KOPT-K1 (cell line): ENCODE results near the gene CASQ2.

Experiments
- H3K27ac ChIP-seq: fragments of 200-600 bp; sonication (generic); 2 replicates; pipeline ENCODE4 v1.5.1; 2016; ENCODE audit warnings: antibody characterized with exemption, mild to moderate bottlenecking, low read depth, low read length; ENCODE audit not compliant: poor library complexity, severe bottlenecking
- H3K36me3 ChIP-seq: fragments of 200-600 bp; sonication (generic); 2 replicates; pipeline ENCODE4 v1.5.1; 2017; ENCODE audit warnings: antibody characterized with exemption, mild to moderate bottlenecking, low read length, moderate library complexity; ENCODE audit not compliant: insufficient read depth
- H3K9me3 ChIP-seq: fragments of 200-600 bp; sonication (generic); 2 replicates; pipeline ENCODE4 v1.5.1; 2017; ENCODE audit warnings: antibody characterized with exemption, low read length, mild to moderate bottlenecking; ENCODE audit not compliant: insufficient read depth, poor library complexity, severe bottlenecking

CASQ2 gene

DNA sequence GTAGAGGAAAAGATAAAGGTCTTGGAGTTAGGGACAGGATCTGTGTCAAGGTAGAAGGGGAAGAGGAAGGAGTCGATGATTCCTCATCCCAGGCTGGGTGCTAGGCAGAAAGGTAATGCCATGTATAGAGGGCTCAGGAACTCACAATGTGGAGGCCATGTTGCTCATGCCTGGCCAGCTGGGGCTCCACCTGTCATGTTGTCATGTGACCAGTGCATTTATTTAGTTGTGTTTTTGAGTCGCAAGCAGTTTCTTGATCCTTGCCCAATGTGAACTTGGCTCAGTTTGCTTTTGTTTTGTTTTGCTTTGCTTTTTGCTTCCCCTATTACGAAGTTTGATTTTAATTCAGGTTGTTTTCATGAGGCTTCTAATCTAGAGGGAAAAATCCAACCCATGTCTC, 5.7 kb downstream of the CASQ2 start:
- no peaks in the 10 kb centered on the region for H3K36me3 ChIP-seq
- no peak overlapping the region for H3K27ac ChIP-seq
- no peaks in the 10 kb centered on the region for H3K9me3 ChIP-seq

DNA sequence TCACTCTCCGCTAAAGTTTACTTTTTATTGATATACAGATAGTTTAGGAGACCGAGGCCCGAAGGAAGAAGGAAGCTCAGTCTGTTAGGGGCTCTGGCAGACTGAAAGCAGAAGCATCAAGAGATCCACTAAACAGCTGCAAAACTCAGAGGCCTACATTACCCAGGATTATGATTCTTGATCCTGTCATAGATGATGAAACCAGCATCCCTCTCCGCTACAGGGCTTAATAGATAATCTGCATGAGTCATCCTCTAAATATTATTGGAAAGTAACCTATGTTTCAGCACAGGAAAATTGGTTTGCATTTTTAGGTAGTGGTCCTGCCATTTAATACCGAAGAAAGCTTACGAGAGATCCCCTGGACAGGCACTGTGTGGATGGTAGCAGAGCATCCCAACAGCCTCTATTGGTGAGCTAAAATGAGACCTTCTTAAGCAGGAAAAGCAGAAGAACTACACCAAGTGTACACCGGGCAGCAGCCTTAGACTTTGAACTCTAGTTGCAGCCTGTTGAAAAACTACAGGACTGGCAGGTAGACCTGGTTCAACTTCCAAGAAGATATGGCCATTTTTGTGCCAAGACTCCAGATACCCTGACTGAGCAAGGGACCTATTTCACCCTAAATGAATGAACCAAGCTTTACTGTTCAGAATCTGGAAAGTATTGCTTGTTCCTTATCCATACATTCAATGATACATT, 6.8 kb downstream of the CASQ2 start:
- no peaks in the 10 kb centered on the region for H3K36me3 ChIP-seq
- H3K27ac ChIP-seq, result no peak overlapping the region
- H3K9me3 ChIP-seq, result no peaks in the 10 kb centered on the region

DNA sequence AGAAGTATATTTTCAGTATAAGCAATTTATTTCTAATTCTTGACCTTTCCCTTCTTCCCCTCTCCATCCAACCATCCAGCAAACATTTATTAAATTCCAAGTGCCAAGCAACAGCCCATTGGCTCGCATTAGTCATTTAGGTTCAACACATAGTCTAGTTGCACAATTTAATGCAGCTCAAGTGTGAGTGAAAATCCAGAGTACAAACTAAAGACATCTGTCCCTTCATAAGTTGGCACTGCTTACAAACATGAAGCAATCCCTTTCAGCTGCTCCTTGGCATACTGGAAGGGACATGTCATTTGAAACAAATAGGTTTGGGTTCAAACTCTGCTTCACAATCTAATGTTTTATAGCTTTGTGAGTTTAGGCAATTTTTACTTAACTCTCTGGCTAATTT, 10.7 kb downstream of the CASQ2 start:
- Histone ChIP-seq H3K27ac (no peak overlapping the region), H3K9me3 (no peaks in the 10 kb centered on the region), H3K36me3 (no peaks in the 10 kb centered on the region)

DNA sequence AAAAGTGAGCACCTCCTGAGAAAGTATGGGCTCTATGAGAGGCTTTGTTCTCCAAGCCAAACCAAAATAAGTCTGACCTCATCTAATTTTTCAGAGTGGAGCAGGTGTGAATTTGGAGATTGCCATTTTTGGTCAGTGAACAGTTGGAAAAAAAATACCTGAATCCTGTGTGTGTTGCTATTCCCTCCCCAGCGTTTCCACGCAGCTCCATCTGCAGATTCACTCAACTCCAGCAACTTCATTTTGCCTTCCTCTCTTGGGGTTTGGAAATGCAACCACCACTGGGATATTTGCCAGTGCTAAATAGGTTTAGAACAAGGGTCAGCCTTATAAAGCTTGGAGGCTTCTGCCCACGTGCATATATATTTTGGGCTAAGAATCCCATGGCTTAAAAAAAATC, 11.2 kb downstream of the CASQ2 start:
- Histone ChIP-seq H3K27ac (no peak overlapping the region), H3K36me3 (no peaks in the 10 kb centered on the region), H3K9me3 (no peaks in the 10 kb centered on the region)

DNA sequence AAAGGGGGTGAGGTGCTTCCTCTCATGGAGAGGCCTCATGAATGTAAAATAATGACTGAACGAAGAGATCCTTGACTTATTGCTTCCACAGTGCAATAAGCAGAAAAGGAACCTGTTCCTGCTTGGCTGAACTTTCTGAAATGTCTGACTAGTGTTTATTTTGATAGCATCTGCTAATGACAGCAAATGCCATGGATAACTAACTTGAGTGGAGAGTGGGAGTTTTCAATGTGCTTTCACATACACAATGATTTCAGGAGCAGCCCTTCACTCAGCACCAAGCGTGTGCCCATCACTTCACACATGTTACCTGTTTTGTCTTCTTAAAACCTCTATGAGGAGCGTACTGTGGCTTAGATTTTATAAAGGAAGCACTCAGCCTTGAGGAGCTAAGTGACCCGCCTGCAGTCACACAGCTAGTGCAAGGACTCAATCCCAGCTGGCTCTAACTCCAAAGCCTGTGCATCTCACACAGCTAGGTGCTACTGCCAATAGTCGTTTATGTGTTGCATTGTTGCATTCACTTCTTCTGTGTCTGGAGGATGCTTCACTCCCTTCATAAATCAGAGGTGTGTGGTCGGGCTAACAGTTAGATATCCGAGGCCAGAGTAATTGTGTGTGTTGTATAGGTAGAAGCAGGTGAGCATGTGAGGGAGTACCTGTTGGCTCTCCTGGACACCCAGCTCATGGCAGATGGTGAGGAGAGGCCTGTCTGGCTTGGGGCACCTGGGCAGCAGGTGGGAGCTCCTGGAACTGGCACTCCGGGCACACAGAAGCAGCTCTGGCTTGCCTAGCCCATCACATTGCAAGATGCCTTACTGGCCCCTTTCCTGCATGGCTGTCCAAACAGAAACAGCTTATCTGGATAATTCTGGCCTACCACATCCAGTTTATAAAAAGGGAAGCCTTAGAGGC, 12.8 kb downstream of the CASQ2 start:
- Histone ChIP-seq H3K36me3 (no peaks in the 10 kb centered on the region), H3K27ac (no peak overlapping the region), H3K9me3 (no peaks in the 10 kb centered on the region)

DNA sequence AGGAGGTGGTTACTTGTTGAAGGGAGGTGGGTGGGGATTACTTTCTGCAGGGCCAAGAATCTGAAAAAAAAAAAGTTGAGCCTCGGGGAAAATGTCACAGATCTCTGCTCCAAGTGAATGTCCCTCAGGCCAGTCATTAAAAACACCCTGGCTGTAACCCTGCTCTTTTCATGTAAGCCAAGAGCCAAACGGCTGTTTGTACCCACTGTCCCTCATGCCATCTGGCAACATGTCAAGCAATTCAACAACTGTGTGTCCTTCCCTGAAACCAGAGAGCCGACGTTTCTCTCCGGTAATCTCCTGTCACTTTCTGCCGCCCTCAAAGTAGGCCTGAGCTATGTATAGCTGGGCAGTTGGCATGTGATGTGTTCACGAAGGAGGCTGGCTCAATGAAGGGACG, 14.7 kb downstream of the CASQ2 start:
- Histone ChIP-seq H3K36me3 (no peaks in the 10 kb centered on the region), H3K27ac (no peak overlapping the region), H3K9me3 (no peaks in the 10 kb centered on the region)

DNA sequence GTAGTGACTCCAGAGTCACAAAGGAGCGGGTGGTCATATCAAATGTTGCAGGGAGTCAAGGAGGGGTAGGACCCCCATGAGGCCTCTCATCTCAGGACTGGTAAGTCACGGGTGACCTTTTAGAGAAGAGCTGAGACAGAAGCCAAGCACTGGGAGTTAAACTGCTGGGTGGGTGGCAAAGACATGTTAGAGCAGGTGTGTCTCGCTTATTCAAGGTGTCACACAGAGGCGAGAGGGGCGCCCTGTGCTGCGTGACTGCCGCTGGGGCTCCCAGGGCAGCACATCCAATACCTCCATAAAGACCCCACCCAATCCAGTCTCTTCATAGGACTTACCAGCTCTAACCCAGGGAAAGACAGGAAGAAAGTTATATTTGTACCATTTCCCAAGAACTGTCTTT, 15.2 kb downstream of the CASQ2 start:
- no peak overlapping the region for H3K27ac ChIP-seq
- H3K9me3 ChIP-seq, result no peaks in the 10 kb centered on the region
- no peaks in the 10 kb centered on the region for H3K36me3 ChIP-seq

DNA sequence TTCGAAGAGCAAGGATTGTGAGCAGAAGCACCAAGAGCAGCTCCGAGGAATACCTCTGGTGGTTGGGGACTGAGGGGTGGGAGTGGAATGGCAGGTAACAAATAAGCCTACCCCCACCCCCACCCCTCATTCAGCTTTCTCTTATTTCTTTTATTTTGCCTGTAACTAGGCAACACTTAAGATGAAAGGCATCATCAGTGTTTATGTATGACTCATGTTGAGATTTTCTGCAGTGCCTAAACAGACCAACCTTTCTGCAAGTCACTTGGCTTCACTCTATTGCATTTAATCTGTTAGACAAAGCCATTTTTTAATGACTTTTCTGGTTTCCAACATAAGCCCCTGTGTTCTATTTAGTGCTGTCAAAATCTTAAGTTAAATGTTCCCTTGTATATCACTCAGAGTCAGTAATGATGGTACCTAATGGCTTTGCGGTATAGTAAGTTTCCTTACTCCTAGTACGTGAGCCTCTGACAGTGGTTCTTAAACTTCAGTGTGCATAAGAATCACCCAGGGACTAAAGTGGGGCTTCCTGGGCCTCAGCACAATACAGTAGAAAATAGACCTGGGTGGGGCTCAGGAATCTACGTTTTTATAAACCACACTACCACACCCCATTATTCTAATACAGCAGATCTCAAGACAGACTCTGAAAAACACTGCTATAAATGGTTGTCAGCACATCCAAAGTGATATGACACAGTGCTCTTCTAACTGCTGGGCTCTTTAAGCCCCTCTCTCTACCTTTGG, 19.9 kb downstream of the CASQ2 start:
- H3K36me3 ChIP-seq, result no peaks in the 10 kb centered on the region
- no peak overlapping the region for H3K27ac ChIP-seq
- no peaks in the 10 kb centered on the region for H3K9me3 ChIP-seq

DNA sequence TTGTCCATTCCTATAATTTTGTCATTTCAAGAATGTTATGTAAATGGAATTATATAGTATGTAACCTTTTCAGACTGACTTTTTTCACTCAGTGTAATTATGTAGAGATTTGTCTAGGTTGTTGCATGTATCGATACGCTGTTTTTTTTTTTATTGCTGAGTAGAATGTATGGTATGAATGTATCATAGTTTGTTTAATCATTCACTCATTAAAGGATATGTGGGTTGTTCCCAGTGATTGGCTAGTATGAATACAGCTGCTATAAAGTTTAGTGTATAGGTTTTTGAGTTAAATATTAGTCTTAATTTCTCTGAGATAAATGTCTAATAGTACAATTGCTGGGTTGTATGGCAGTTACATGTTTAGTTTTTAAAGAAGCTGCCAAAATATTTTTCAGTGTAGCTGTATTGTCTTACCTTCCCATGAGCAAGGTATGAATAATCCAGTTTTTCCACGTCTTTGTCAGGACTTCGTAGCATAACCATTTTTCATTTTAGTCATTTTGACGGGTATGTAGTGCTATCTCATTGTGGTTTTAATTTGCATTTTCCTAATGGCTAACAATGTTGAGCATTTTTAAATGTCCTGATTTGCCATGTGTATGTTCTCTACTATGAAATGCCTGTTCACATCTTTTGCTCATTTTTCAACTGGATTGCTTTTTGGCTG, 22.4 kb downstream of the CASQ2 start:
- Histone ChIP-seq H3K9me3 (no peaks in the 10 kb centered on the region), H3K36me3 (no peaks in the 10 kb centered on the region), H3K27ac (no peak overlapping the region)

DNA sequence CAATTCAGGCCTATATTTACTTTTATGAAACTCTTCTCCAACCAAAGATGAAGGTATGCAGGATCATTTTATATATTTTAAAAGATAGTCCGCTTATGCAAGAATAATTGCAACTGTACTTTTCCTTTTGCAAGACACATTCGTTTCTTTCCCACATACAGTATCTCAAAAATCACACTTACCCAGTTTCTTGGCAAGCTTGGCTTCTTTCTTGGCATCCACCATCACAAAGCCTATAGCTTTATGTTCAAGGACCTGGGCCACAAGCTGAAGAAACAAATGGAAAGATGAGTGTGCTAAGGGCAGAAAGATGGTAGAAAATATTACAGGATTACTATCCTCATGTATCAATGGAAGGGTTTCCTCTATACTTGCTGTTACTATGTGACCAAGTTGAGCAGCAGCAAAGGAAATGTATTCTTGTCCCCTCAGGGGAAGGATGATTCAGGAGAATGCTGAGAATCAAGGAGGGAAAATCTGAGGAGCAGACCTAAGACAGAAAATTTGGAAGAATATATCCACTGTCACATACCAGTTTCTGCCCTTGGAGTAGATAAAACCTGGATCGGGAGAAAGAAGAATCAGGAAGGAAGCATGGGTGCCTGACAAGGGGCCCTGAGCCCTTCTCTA, 23.8 kb downstream of the CASQ2 start:
- Histone ChIP-seq H3K36me3 (no peaks in the 10 kb centered on the region), H3K27ac (no peak overlapping the region), H3K9me3 (no peaks in the 10 kb centered on the region)

DNA sequence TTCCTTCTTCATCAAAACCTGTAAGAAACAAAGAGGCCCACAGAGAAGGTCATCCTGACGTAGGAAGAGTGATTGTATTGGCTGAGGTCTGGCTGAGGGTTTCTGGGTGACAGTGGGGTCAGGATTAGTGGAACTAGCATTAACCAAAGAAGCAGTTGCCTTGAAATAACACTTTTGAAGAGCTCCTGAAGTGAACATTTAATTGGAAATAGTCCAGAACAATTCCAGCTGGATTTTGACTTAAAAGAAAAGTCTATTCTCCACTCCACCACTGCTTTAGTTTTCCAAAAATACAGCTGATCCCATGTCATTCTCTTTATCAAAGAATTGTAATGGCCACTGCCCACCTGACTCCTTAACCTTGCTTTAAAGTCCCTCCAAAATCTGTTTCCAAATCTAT, 27.7 kb downstream of the CASQ2 start:
- no peak overlapping the region for H3K27ac ChIP-seq
- H3K9me3 ChIP-seq, result no peaks in the 10 kb centered on the region
- H3K36me3 ChIP-seq, result no peaks in the 10 kb centered on the region

DNA sequence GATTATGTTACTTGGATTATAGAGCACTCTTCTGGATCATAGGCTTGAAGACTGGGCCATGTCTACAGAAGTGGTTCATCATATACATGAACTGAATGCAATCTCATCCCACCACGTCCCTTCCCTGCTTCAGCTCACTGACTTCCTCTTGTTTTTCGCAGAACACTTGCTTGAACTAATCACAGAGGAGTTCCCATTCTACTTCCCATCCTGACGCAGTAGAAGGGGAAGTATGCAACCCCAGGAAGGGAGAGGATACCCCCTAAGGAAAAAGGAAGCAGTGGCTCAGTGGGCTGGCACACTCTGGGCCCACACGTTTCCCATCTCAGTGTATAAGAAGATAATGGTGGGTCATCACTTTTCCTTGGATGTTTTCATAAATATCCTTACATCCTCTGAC, 36.2 kb downstream of the CASQ2 start:
- Histone ChIP-seq H3K9me3 (no peaks in the 10 kb centered on the region), H3K36me3 (no peaks in the 10 kb centered on the region), H3K27ac (no peak overlapping the region)

DNA sequence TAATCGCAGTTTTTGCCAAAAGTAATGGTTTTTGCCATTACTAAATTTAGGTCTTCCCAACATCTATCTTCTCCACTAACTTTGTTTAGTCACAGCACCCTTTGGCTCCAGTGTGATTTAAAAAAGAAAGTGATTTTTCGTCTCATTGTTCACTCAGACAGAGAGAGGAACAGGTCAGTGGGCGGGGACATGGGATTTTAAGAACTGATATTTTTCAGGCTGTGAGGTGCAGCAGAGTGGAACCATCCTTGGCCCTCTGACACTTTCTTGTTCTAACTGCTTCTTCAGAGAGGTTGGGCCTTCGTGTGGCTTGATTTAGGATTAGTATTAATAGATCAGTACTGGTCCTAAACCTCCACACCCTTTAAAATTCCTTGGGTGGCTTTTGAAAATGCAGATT, 38.8 kb downstream of the CASQ2 start:
- H3K27ac ChIP-seq, result no peak overlapping the region
- H3K36me3 ChIP-seq, result no peaks in the 10 kb centered on the region
- no peaks in the 10 kb centered on the region for H3K9me3 ChIP-seq

DNA sequence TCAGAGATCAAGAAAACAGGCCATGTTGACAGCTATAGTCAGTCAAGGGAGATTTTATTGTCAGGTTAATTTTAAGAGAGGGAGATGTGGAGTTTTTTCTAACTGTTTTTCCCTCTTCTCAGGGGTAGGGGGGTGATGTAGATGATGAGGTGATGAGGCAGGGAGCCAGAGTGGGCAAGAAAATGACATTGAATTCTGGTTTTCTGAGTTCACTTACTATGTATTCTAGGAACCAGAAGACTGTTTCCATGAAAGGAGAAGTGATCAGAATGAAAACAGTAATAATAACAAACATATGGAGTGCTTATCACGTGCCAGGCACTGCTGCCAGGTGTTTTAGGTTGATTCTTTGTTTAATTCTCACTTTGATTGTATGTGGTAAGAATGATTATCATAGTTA, 40.2 kb downstream of the CASQ2 start:
- Histone ChIP-seq H3K9me3 (no peaks in the 10 kb centered on the region), H3K36me3 (no peaks in the 10 kb centered on the region), H3K27ac (no peak overlapping the region)
